ENCODE data around the gene PLEKHA1.

GRCh38 chr10:122357685-122358084 is 16.8 kb upstream of the PLEKHA1 start:
- TF ChIP-seq TAF1 (IDR thresholded peaks at IDR 0.05; ENCODE audit: low read depth, low read length) (no peak), POLR2A (IDR thresholded peaks at IDR 0.05; ENCODE audit: low read depth, low read length) (no peak)

Data from GM12891 (cell line).